Measurements from ENCODE around the gene MEF2D. TPM values are rescaled to one million over a fixed set of nuclear protein-coding genes. Genes with fewer than 3 reads are reported as not detected.

Gene MEF2D
- total RNA-seq, 1 donor from 2014 or later, result 26.6 TPM

- Mint-ChIP-seq H3K27ac (no peak overlapping the region), H3K9me3 (ENCODE audit: low read depth) (no peaks in the 10 kb centered on the region), H3K4me3 (ENCODE audit: low read depth) (no peak overlapping the region), H3K4me1 (ENCODE audit: low read depth) (peaks cover 4% of the 10 kb centered on the region), H3K36me3 (ENCODE audit: insufficient read depth) (no peaks in the 10 kb centered on the region), H3K27me3 (peaks cover 96% of the 10 kb centered on the region)
- TF ChIP-seq CTCF (IDR thresholded peaks at IDR 0.05; ENCODE audit: unreplicated experiment), result no peak
- DNase-seq (ENCODE audit: low spot score, unreplicated experiment), result no peak
These were observed 75.7 kb downstream of the MEF2D start for GRCh38 chr1:156424806-156425432.

- Mint-ChIP-seq H3K36me3 (ENCODE audit: insufficient read depth) (no peaks in the 10 kb centered on the region), H3K9me3 (ENCODE audit: low read depth) (no peaks in the 10 kb centered on the region), H3K4me1 (ENCODE audit: low read depth) (peaks cover 2% of the 10 kb centered on the region), H3K27me3 (peaks cover 96% of the 10 kb centered on the region), H3K27ac (no peak overlapping the region), H3K4me3 (ENCODE audit: low read depth) (no peak overlapping the region)
- no peak for TF ChIP-seq CTCF (IDR thresholded peaks at IDR 0.05; ENCODE audit: unreplicated experiment)
- DNase-seq (ENCODE audit: low spot score, unreplicated experiment), result no peak
These were observed 76.9 kb downstream of the MEF2D start for GRCh38 chr1:156423422-156424352.

- H3K4me3 Mint-ChIP-seq (ENCODE audit: low read depth), result no peak overlapping the region
- H3K27ac Mint-ChIP-seq, result no peak overlapping the region
- H3K4me1 Mint-ChIP-seq (ENCODE audit: low read depth), result peaks cover 2% of the 10 kb centered on the region
- peaks cover 96% of the 10 kb centered on the region for H3K27me3 Mint-ChIP-seq
- no peaks in the 10 kb centered on the region for H3K9me3 Mint-ChIP-seq (ENCODE audit: low read depth)
- H3K36me3 Mint-ChIP-seq (ENCODE audit: insufficient read depth), result no peaks in the 10 kb centered on the region
- no peak for DNase-seq (ENCODE audit: low spot score, unreplicated experiment)
- TF ChIP-seq CTCF (IDR thresholded peaks at IDR 0.05; ENCODE audit: unreplicated experiment), result no peak
These were observed 77.9 kb downstream of the MEF2D start for GRCh38 chr1:156422602-156423091.

- Mint-ChIP-seq H3K36me3 (ENCODE audit: insufficient read depth) (no peaks in the 10 kb centered on the region), H3K27ac (no peak overlapping the region), H3K9me3 (ENCODE audit: low read depth) (no peaks in the 10 kb centered on the region), H3K27me3 (peaks cover 96% of the 10 kb centered on the region), H3K4me1 (ENCODE audit: low read depth) (peaks cover 2% of the 10 kb centered on the region), H3K4me3 (ENCODE audit: low read depth) (peak overlapping the region; percentile 32)
- TF ChIP-seq CTCF (IDR thresholded peaks at IDR 0.05; ENCODE audit: unreplicated experiment), result no peak
- DNase-seq (ENCODE audit: low spot score, unreplicated experiment), result no peak
These were observed 78.5 kb downstream of the MEF2D start for GRCh38 chr1:156421939-156422601.

Measured in progenitor cell of endocrine pancreas (in vitro differentiated cells).